ENCODE measurements around the gene PPCDC. TPM values are rescaled to one million over a fixed set of nuclear protein-coding genes. Genes with fewer than 3 reads are reported as not detected.

The PPCDC gene
- polyA plus RNA-seq, 1 donor (not counting 4 experiments of a cell fraction or from before 2014, with no cell fraction given): 11.9 TPM

- no peaks in the 10 kb centered on the region for H3K9me1 ChIP-seq (ENCODE audit: control insufficient read depth, extremely low read depth, insufficient read depth, low read length)
- no peak overlapping the region for H3K4me2 ChIP-seq (ENCODE audit: control insufficient read depth, extremely low read depth, insufficient read depth, low read depth, low read length)
- H3K27me3 ChIP-seq (ENCODE audit: control insufficient read depth, extremely low read depth, insufficient read depth, low read length): peaks cover 26% of the 10 kb centered on the region
- no peak overlapping the region for H2AFZ ChIP-seq (ENCODE audit: control insufficient read depth, low read length)
- TF ChIP-seq, protein P1, sequence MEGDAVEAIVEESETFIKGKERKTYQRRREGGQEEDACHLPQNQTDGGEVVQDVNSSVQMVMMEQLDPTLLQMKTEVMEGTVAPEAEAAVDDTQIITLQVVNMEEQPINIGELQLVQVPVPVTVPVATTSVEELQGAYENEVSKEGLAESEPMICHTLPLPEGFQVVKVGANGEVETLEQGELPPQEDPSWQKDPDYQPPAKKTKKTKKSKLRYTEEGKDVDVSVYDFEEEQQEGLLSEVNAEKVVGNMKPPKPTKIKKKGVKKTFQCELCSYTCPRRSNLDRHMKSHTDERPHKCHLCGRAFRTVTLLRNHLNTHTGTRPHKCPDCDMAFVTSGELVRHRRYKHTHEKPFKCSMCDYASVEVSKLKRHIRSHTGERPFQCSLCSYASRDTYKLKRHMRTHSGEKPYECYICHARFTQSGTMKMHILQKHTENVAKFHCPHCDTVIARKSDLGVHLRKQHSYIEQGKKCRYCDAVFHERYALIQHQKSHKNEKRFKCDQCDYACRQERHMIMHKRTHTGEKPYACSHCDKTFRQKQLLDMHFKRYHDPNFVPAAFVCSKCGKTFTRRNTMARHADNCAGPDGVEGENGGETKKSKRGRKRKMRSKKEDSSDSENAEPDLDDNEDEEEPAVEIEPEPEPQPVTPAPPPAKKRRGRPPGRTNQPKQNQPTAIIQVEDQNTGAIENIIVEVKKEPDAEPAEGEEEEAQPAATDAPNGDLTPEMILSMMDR (optimal IDR thresholded peaks at IDR 0.05 in 1 of 3, IDR thresholded peaks at IDR 0.05 in 1 of 3, conservative IDR thresholded peaks at IDR 0.05 in 1 of 3; ENCODE audit: extremely low read depth in 1 of 3, insufficient read depth in 2 of 3, low read length in 3 of 3): no peak
- TF ChIP-seq EZH2 (IDR thresholded peaks at IDR 0.05; ENCODE audit: low read length): no peak
- no peaks in the 10 kb centered on the region for H3K36me3 ChIP-seq (ENCODE audit: control insufficient read depth in 2 of 2, extremely low read depth in 1 of 2, insufficient read depth in 2 of 2, low read length in 2 of 2)
- no peaks in the 10 kb centered on the region for H3K79me2 ChIP-seq (ENCODE audit: control insufficient read depth, insufficient read depth, low read length)
- FAIRE-seq (no peak), DNase-seq (ENCODE audit: low read depth, low spot score) (no peak)
- H3K4me3 ChIP-seq (ENCODE audit: control insufficient read depth in 2 of 3, extremely low read depth in 1 of 3, insufficient read depth in 2 of 3, low read depth in 1 of 3, low read length in 3 of 3): no peak overlapping the region
- H3K9ac ChIP-seq (ENCODE audit: control insufficient read depth, extremely low read depth, insufficient read depth, low read length): no peak overlapping the region
- H3K4me1 ChIP-seq (ENCODE audit: control insufficient read depth, extremely low read depth, insufficient read depth, low read length): peaks cover 4% of the 10 kb centered on the region
- no peaks in the 10 kb centered on the region for H4K20me1 ChIP-seq (ENCODE audit: control insufficient read depth, extremely low read depth, insufficient read depth, low read length)
- no peak overlapping the region for H3K27ac ChIP-seq (ENCODE audit: control insufficient read depth, insufficient read depth, low read length)
- dilution Hi-C loops (cut with MboI; ENCODE audit: extremely low pct_ligation_motif_present, low sequenced_read_pairs): no loop called here
- H3K9me3 ChIP-seq (ENCODE audit: control insufficient read depth, low read depth, low read length): no peaks in the 10 kb centered on the region
These were observed 29.2 kb upstream of the PPCDC start for GRCh38 chr15:74994236-74994635.

- TF ChIP-seq EZH2 (IDR thresholded peaks at IDR 0.05; ENCODE audit: low read length): no peak
- TF ChIP-seq, protein P1 (optimal IDR thresholded peaks at IDR 0.05 in 1 of 3, IDR thresholded peaks at IDR 0.05 in 1 of 3, conservative IDR thresholded peaks at IDR 0.05 in 1 of 3; ENCODE audit: extremely low read depth in 1 of 3, insufficient read depth in 2 of 3, low read length in 3 of 3): no peak
- no peaks in the 10 kb centered on the region for H4K20me1 ChIP-seq (ENCODE audit: control insufficient read depth, extremely low read depth, insufficient read depth, low read length)
- FAIRE-seq (no peak), DNase-seq (ENCODE audit: low read depth, low spot score) (no peak)
- H3K9me1 ChIP-seq (ENCODE audit: control insufficient read depth, extremely low read depth, insufficient read depth, low read length): no peaks in the 10 kb centered on the region
- H3K4me3 ChIP-seq (ENCODE audit: control insufficient read depth in 2 of 3, extremely low read depth in 1 of 3, insufficient read depth in 2 of 3, low read depth in 1 of 3, low read length in 3 of 3): no peak overlapping the region
- H2AFZ ChIP-seq (ENCODE audit: control insufficient read depth, low read length): no peak overlapping the region
- no peaks in the 10 kb centered on the region for H3K36me3 ChIP-seq (ENCODE audit: control insufficient read depth in 2 of 2, extremely low read depth in 1 of 2, insufficient read depth in 2 of 2, low read length in 2 of 2)
- H3K9ac ChIP-seq (ENCODE audit: control insufficient read depth, extremely low read depth, insufficient read depth, low read length): no peak overlapping the region
- H3K9me3 ChIP-seq (ENCODE audit: control insufficient read depth, low read depth, low read length): no peaks in the 10 kb centered on the region
- no peak overlapping the region for H3K4me2 ChIP-seq (ENCODE audit: control insufficient read depth, extremely low read depth, insufficient read depth, low read depth, low read length)
- dilution Hi-C loops (cut with MboI; ENCODE audit: extremely low pct_ligation_motif_present, low sequenced_read_pairs): no loop called here
- H3K27ac ChIP-seq (ENCODE audit: control insufficient read depth, insufficient read depth, low read length): no peak overlapping the region
- peaks cover 4% of the 10 kb centered on the region for H3K4me1 ChIP-seq (ENCODE audit: control insufficient read depth, extremely low read depth, insufficient read depth, low read length)
- H3K27me3 ChIP-seq (ENCODE audit: control insufficient read depth, extremely low read depth, insufficient read depth, low read length): peaks cover 26% of the 10 kb centered on the region
- no peaks in the 10 kb centered on the region for H3K79me2 ChIP-seq (ENCODE audit: control insufficient read depth, insufficient read depth, low read length)
These were observed 28.7 kb upstream of the PPCDC start for GRCh38 chr15:74994685-74995084.

Data from keratinocyte (primary cell).